A549 (cell line): Measurements from ENCODE around the gene ARL3. TPM values are rescaled to one million over a fixed set of nuclear protein-coding genes. Genes with fewer than 3 reads are reported as not detected.

ENCODE experiments used
- ATAC-seq, 2 experiments: fragments of 200-7000 bp in 1 of 2; fragments of >200 bp in 1 of 2; cut with Nextera tagmentation in 1 of 2; cut with Tn5 transposase in 1 of 2; 3 replicates each; pipeline versions ENCODE4 v1.8.0 to v1.9.1; 2018 to 2020; ENCODE audit warnings: mild to moderate bottlenecking in 1 of 2, moderate library complexity in 1 of 2
- CTCF ChIA-PET: fragments of 300-600 bp; sonication (Branson Sonifier 250); formaldehyde crosslinking; extraction: SDS; loops from one replicate; lab custom pipeline; 2021; ENCODE audit warnings: antibody characterized with exemption, inconsistent platforms; lab: Yijun Ruan, JAX
- POLR2A ChIA-PET: fragments of 350-600 bp; formaldehyde crosslinking; extraction: SDS; loops from one replicate; lab custom pipeline; 2021; ENCODE audit warnings: antibody characterized with exemption, inconsistent platforms; lab: Yijun Ruan, JAX
- DNase-seq, 2 experiments: peaks; one replicate each; pipeline versions ENCODE4 v3.0.0 to v3.0.0-alpha.2; 2011 to 2016; ENCODE audit warnings: low read depth in 1 of 2, low spot score in 1 of 2
- FAIRE-seq: peaks from 2 replicates; lab custom pipeline; 2011; peaks lifted over from hg19 to GRCh38; lab: Jason Lieb, UNC
- H3K27ac ChIP-seq, 2 experiments: fragments of >200 bp; sonication (Bioruptor Twin); formaldehyde crosslinking; 3 replicates each; pipeline ENCODE4 v1.5.1; 2016 to 2017
- H3K4me1 ChIP-seq: fragments of >200 bp; sonication (Bioruptor Twin); formaldehyde crosslinking; 3 replicates; pipeline ENCODE4 v1.6.1; 2016
- H3K4me2 ChIP-seq: fragments of >200 bp; sonication (Bioruptor Twin); formaldehyde crosslinking; 3 replicates; pipeline ENCODE4 v1.6.1; 2016
- H3K4me3 ChIP-seq: fragments of >200 bp; sonication (Bioruptor Twin); formaldehyde crosslinking; 3 replicates; pipeline ENCODE4 v1.5.1; 2016
- H3K9me3 ChIP-seq: fragments of >200 bp; sonication (Bioruptor Twin); formaldehyde crosslinking; 3 replicates; pipeline ENCODE4 v1.6.1; 2016
- CBX2 ChIP-seq: fragments of 200-600 bp; sonication (generic); IDR thresholded peaks from 2 replicates; pipeline ENCODE4 v1.6.1; 2016; ENCODE audit warnings: low read depth, mild to moderate bottlenecking, borderline replicate concordance
- CHD2 ChIP-seq: fragments of 150-350 bp; IDR thresholded peaks from 2 replicates; pipeline ENCODE4 v1.6.1; 2014; ENCODE audit warnings: low read length; ENCODE audit not compliant: partially characterized antibody
- CHD4 ChIP-seq: fragments of 200-600 bp; sonication (generic); IDR thresholded peaks from 2 replicates; pipeline ENCODE4 v1.6.1; 2016; ENCODE audit warnings: antibody characterized with exemption, mild to moderate bottlenecking, borderline replicate concordance
- CTCF ChIP-seq: fragments of >200 bp; sonication (Bioruptor Twin); formaldehyde crosslinking; IDR thresholded peaks from 3 replicates; pipeline ENCODE4 v1.5.1; 2016
- EHMT2 ChIP-seq: fragments of 200-600 bp; sonication (generic); IDR thresholded peaks from 2 replicates; pipeline ENCODE4 v1.6.1; 2016; ENCODE audit warnings: antibody characterized with exemption, low read depth, mild to moderate bottlenecking, moderate library complexity
- ESRRA ChIP-seq: fragments of 150-350 bp; IDR thresholded peaks from 2 replicates; pipeline ENCODE4 v1.6.1; 2014; ENCODE audit warnings: mild to moderate bottlenecking, low read length, borderline replicate concordance
- FOSB ChIP-seq: fragments of 250-450 bp; sonication (Bioruptor Pico); IDR thresholded peaks from 2 replicates; pipeline ENCODE4 v1.5.0; 2020; ENCODE audit warnings: mild to moderate bottlenecking, moderate library complexity
- FOSL2 ChIP-seq, 2 experiments: fragments of 450-650 bp in 1 of 2; fragments of >200 bp in 1 of 2; sonication (Bioruptor Twin) in 1 of 2; formaldehyde crosslinking; IDR thresholded peaks; 2 replicates each; pipeline versions ENCODE4 v1.5.0 to v1.6.1; 2016 to 2020; ENCODE audit warnings: mild to moderate bottlenecking in 1 of 2, moderate library complexity in 1 of 2
- HMGXB4 ChIP-seq: fragments of 250-450 bp; sonication (Bioruptor Pico); IDR thresholded peaks from 2 replicates; pipeline ENCODE4 v1.5.0; 2021; ENCODE audit warnings: mild to moderate bottlenecking, moderate library complexity, borderline replicate concordance
- HOXA7 ChIP-seq: fragments of 250-450 bp; sonication (Bioruptor Pico); IDR thresholded peaks from 2 replicates; pipeline ENCODE4 v1.5.0; 2020; ENCODE audit warnings: mild to moderate bottlenecking, moderate library complexity
- KDM1A ChIP-seq: fragments of 200-600 bp; sonication (generic); IDR thresholded peaks from 2 replicates; pipeline ENCODE4 v1.6.1; 2016; ENCODE audit warnings: low read depth, mild to moderate bottlenecking
- MAX ChIP-seq: IDR thresholded peaks from 2 replicates; pipeline ENCODE4 v1.6.1; 2012
- NFE2L2 ChIP-seq: fragments of 150-350 bp; conservative IDR thresholded peaks from 2 replicates; pipeline ENCODE4 v1.6.1; 2014; ENCODE audit warnings: low read length
- NPAS2 ChIP-seq: fragments of 250-450 bp; sonication (Bioruptor Pico); IDR thresholded peaks from 2 replicates; pipeline ENCODE4 v1.8.0; 2022; ENCODE audit warnings: mild to moderate bottlenecking, moderate library complexity, borderline replicate concordance
- NR3C1 ChIP-seq: fragments of >200 bp; sonication (Bioruptor Twin); formaldehyde crosslinking; IDR thresholded peaks from 3 replicates; pipeline ENCODE4 v1.6.1; 2017
- POLR2A ChIP-seq: IDR thresholded peaks from 2 replicates; pipeline ENCODE4 v1.6.1; 2012; ENCODE audit warnings: mild to moderate bottlenecking, low read length
- POLR2AphosphoS2 ChIP-seq: conservative IDR thresholded peaks from 2 replicates; pipeline ENCODE4 v1.6.1; 2012; ENCODE audit warnings: low read length, improper control_type of control experiment, inconsistent platforms
- RCOR1 ChIP-seq: fragments of 150-350 bp; IDR thresholded peaks from 2 replicates; pipeline ENCODE4 v1.6.1; 2014; ENCODE audit warnings: antibody characterized with exemption, low read length, low read depth
- REST ChIP-seq: fragments of 200-600 bp; sonication (generic); IDR thresholded peaks from 2 replicates; pipeline ENCODE4 v1.6.1; 2016; ENCODE audit warnings: antibody characterized with exemption, mild to moderate bottlenecking, moderate library complexity
- ZC3H11A ChIP-seq: fragments of 450-650 bp; IDR thresholded peaks from 2 replicates; pipeline ENCODE4 v1.6.1; 2014; ENCODE audit warnings: antibody characterized with exemption, mild to moderate bottlenecking
- ZNF302 ChIP-seq: fragments of 250-450 bp; sonication (Bioruptor Pico); IDR thresholded peaks from 2 replicates; pipeline ENCODE4 v1.9.0; 2021; ENCODE audit warnings: inconsistent platforms, mild to moderate bottlenecking, moderate library complexity
- ZSCAN20 ChIP-seq: fragments of 250-450 bp; sonication (Bioruptor Pico); IDR thresholded peaks from 2 replicates; pipeline ENCODE4 v1.8.0; 2022; ENCODE audit warnings: mild to moderate bottlenecking, moderate library complexity
- WGBS: methylation state at CpG from one replicate; pipeline ENCODE4 v1.1.6; 2017; ENCODE audit errors: missing lambda C conversion rate; 5-methylcytosine and 5-hydroxymethylcytosine counted together
- polyA plus RNA-seq, 4 experiments: library from polyadenylated mRNA; depleted of rRNA in 3 of 4; stranded (reverse); fragments of >200 nt; fragmentation: RNase III in 1 of 4; extraction: RNeasy Plus Mini Kit Qiagen cat#74134 plus additional on column Dnase treatment in 1 of 4; gene quantifications; 2 replicates in 3 of 4; 3 replicates in 1 of 4; pipeline ENCODE4 v1.2.3, GENCODE V29; 2011 to 2017

The ARL3 gene
- polyA plus RNA-seq, 2 of the 4 experiments (the other 2 are of a cell fraction): 20.2 to 21.3 TPM

GRCh38 chr10:102624751-102625645 lies 89.2 kb downstream of the ARL3 start:
- Histone ChIP-seq H3K9me3 (no peaks in the 10 kb centered on the region), H3K4me2 (no peak overlapping the region), H3K4me3 (no peak overlapping the region), H3K27ac (no peak overlapping the region), H3K4me1 (peaks cover 29% of the 10 kb centered on the region)
- WGBS: 88% methylated on average over 12 of the region's 12 CpGs
- ChIA-PET CTCF (interaction anchor here (0.7 to 1.1 kb wide), 6 partner anchors 10 to 273 kb away, joined by 3 to 4 read pairs (median 3); partner anchors contain the start of gene SUFU), POLR2A (no interaction called here)
- TF ChIP-seq EHMT2 (no peak), ZC3H11A (no peak), REST (no peak), CBX2 (no peak), ZSCAN20 (no peak), CTCF (no peak), NFE2L2 (no peak), HMGXB4 (CRISPR knock-in tag) (no peak), HOXA7 (CRISPR knock-in tag) (no peak), CHD4 (no peak)
- no peak for DNase-seq
- no peak for ATAC-seq
- FAIRE-seq: no peak

- H3K27ac ChIP-seq: no peak overlapping the region
- no peak for TF ChIP-seq ZNF302 (CRISPR knock-in tag)
- TF ChIP-seq POLR2AphosphoS2: no peak
- TF ChIP-seq ESRRA: no peak
- no peak for TF ChIP-seq CHD2
- no peak for TF ChIP-seq FOSL2 (IDR thresholded peaks at IDR 0.05)
- no peak for TF ChIP-seq FOSL2 (CRISPR knock-in tag; IDR thresholded peaks at IDR 0.05)
- no peak for TF ChIP-seq FOSB
- no peak for TF ChIP-seq MAX
- no peak for TF ChIP-seq HMGXB4 (CRISPR knock-in tag)
- no peak for TF ChIP-seq NFE2L2
- no peak for TF ChIP-seq KDM1A
- no peak for TF ChIP-seq POLR2A
- no peak for TF ChIP-seq NPAS2 (CRISPR knock-in tag)
- TF ChIP-seq RCOR1: no peak
- no peak for TF ChIP-seq NR3C1
Measured at GRCh38 chr10:102624094-102624493, 90.1 kb downstream of the ARL3 start.

More at GRCh38 chr10:102624094-102624493, 90.1 kb downstream of the ARL3 start:
- peaks cover 20% of the 10 kb centered on the region for H3K4me1 ChIP-seq
- ChIA-PET CTCF (interaction anchor here (0.9 to 1.0 kb wide), 4 partner anchors 9 to 120 kb away, joined by 3 to 4 read pairs (median 3); partner anchors contain the start of gene SUFU), POLR2A (no interaction called here)
- H3K4me3 ChIP-seq: no peak overlapping the region
- FAIRE-seq (no peak), DNase-seq (no peak), ATAC-seq (no peak)
- H3K9me3 ChIP-seq: no peaks in the 10 kb centered on the region
- 75% methylated on average over 3 of the region's 3 CpGs for WGBS
- no peak overlapping the region for H3K4me2 ChIP-seq
